DMS53 treated with DMSO at 0.1 percent for 48 hours (cell line): ENCODE results near the gene OR10V1.

ENCODE experiments used
- DNase-seq: peaks from one replicate; lab custom pipeline; 2025; ENCODE audit not compliant: unreplicated experiment; lab: John Stamatoyannopoulos, UW

OR10V1 gene, protein sequence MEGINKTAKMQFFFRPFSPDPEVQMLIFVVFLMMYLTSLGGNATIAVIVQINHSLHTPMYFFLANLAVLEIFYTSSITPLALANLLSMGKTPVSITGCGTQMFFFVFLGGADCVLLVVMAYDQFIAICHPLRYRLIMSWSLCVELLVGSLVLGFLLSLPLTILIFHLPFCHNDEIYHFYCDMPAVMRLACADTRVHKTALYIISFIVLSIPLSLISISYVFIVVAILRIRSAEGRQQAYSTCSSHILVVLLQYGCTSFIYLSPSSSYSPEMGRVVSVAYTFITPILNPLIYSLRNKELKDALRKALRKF

DNA sequence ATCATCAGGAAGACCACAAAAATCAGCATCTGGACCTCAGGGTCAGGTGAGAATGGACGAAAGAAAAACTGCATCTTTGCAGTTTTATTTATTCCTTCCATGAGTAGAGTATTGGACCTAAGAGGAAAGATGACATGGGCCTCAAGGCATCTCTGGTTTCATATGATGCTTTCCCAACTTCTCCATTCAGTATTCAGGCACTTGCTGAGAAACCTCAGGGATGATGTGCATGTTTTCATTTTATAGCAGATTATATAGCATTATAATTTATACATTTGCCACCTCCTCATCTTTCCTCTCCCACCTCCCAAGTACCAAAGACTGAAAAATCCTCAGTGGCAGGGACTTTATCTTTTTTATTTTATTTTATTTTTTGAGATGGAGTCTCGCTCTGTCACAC is at the start of gene OR10V1:
OR10V1 (minus strand) TSS at position 101 of the 400 bp plus-strand sequence; CDS start at position 101, 0 bp downstream.
- DNase-seq, result no peak

DNA sequence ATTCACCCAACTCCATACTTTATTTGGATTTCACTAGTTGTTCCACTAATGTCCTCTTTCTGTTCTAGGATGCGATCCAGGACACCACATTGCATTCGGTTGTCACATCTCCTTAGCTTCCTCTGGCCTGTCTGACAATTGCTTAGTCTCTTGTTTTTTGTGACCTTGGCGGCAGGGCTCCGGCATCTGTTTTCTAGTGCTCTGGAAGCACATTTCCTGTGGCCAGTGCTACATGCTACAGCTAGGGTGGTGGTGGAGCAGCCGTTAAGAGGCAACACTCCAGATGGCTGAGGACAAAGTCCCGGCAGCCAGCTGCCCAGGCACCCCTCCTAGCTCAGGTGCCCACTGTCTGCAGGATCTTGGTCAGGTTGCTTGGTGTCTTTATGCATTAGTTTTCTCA is 48.3 kb upstream of the OR10V1 start:
- DNase-seq, result no peak

DNA sequence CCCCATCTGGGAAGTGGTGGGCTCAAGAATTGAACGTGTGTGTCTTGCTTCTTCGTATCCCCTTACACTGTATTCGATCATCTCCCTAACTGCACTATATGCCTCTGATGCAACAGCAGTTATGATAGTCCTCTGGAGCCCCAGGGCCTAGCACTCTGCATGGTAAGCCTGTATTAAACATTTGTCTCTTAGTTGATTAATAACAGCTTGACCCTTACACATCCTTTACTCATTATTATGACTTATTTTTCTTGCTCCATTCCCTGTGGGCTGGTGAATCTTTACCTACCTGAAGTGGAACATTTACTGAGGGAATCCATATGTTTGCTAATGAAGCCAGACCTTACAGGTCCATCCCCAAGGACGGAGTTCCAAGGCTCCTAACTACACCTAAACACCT is 47.1 kb upstream of the OR10V1 start:
- no peak for DNase-seq

DNA sequence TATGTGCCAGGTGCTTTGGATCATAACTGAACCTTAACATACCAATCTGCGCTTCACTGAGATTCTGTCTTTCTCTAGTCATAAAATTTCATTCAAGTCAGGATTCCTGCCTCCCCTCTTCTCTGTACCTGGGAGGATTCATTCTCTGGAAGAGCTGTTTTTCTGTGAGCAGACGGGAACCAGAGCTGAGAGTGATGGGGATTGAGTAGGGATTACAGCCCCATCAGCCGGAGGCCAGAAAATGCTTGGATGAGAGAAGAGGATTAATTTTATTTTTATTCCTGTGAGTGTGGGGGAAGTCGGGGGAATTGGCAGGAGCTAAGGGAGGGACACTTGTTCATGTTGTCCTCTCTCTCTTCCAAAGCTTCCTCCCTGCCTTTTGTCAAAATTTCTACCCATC is 46.3 kb upstream of the OR10V1 start:
- DNase-seq, result no peak

DNA sequence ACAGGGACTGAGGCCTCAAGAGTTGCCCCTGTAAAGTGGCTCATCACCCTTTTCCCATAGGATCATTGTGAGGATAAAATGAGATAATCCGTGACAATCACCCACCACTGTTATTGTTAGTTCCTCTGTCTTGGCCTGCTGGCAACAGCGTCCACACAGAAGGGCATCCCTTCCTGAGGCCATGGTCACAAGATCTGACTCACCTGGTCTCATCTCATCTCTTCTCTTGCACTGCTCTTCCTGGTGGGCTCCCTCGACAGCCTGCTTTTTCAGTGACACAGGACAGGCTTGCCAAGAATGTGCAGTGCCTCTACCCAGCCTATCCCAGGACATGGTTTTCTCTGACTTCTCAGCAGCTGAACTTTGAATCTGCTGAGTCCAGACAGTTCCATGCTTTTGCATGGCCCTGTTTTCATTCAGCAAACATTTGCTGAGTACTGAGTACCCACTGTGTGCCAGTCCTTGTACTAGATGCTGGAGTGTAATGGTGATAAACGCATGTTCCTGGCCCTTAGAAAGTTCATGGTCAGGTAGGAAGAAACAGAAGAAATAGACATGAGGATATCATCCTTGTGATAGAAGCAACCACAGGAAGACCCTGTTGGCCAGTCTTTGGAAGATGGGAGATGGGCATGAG is 44.9 kb upstream of the OR10V1 start:
- DNase-seq, result no peak

DNA sequence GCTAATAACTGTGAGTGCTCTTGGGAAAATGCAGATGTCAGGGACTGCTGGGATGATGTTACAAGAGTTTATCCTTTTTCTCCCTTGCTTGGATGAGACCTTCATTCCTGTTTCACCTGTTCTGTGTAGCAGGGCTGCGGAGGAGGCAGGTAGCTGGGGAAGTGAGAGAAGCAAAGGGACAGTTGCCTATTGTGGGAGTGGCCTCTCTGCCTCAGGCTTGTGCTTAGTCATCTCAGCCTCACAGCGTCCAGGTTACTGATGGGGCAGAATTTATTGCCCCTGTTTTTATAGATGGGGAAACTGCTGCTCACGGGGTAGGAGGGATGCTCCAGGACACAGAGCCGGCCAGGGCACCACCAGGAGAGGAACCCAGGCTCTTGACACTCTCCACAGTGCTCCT is 43.2 kb upstream of the OR10V1 start:
- peak; percentile 24 for DNase-seq

DNA sequence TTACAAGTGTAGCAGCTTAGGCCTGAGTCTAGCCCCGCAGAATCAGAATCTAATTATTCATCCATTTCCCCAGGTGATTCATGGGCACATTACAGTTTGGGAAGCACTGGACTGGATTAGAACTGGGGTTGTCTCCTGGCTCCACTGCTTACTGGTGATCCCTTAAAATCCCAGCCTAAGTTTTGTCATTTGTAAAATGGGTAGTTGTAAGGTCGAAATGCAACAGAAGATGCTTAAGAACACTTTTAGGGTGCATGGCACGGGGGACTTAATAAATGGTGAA is 42.9 kb upstream of the OR10V1 start:
- no peak for DNase-seq

DNA sequence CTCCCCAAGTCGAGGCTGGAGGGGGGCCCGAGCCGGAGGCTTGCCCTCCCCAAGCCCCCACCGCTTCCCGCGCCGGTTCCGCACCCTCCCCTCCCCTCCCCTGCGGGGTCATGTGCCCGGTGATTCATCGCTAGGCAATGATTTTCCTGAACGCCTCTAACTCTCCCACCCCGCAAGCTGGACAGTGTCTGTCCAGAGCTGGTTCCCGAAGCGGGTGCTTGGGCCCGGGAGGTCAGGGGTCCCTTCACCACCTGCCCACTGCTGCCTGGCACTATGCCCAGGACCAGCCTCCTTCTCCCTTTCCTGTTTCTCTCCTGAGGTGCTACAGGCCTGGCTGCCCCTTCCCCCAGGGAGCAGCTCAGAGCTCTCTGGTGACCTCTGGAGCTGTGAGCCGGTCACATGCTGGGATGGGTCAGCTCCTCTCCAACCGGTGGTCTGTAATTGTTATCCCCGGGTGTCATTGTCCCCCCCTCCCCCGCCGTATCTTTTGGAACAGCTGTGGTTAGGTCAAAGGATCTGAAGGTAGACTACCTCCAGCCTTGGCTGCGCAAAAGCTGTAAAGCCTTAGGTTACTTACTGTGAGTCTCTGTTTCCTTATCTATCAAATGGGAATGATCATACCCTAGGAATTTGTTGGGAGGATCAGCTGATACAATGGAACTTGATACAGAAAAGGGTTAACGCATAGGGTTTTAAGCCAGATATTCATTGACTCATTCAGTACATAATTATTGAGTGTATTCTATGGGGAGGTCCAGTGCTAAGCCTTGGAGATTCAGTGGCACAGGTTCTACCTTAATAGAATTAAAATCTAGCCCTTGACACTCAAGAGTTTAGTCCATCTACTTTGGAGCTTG is 42.3 kb upstream of the OR10V1 start:
- DNase-seq, result peak; percentile 55

DNA sequence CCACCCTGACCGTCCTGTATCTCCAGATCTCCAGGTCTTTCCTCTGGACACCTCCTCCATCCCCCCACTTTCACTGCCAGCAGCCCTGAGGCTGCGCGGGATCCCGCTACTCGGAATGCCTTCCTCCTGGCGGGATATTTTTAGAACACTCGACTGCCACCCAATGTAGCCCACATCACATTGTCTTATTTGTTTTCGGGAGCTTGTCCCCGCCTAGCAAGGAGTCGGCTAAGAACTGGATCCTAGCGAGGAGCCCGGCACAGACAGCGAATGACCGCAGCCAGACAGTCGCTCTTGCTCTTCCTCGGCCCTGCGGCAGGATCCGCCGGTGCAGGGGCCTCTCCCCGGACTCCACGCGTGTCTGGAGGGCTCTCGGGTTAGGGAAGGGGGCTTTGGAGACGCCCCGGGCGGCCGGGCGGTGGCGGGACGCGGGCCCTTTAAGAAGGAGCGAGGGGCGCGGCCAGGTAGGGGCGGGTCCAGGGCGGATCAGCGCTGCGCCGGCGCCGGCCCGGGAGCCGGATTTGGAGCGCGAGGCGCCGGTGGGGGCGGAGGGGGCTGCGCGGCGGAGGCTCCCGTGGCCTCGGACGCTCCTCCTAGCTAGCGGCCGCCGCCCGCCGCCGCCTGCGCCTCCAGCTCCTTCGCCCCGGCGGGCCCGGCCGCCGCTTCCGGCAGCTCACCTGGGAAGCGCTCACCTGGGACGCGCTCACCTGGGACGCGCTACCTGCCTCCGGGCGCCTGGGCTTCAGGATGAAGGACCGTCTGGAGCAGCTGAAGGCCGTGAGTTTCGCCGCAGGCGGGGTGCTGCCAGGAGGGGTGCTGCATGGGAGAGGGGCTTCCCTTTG is 41.4 kb upstream of the OR10V1 start, which contains the start of gene STX3:
STX3 (plus strand) TSS at position 518 of the 842 bp plus-strand sequence; CDS start at position 748, 230 bp downstream.
- peak; percentile 55 for DNase-seq

DNA sequence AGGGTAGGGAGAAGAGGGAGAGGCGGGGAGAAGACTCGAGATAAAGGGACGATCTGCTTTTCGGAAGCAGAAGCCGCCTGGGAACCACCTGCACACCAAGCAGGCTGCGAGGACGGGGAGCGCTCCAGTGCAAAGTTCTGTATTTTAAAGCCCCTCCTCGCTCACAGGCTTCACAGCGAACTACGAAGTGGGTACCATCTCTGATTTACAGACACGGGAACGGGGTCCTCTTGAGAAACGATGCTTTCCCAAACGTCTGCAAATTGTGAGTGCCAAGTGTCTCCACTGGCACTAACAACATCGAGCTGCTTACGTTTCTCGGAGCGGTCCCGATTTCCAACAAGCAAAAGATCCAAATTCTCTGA is 40.8 kb upstream of the OR10V1 start:
- peak; percentile 13 for DNase-seq

DNA sequence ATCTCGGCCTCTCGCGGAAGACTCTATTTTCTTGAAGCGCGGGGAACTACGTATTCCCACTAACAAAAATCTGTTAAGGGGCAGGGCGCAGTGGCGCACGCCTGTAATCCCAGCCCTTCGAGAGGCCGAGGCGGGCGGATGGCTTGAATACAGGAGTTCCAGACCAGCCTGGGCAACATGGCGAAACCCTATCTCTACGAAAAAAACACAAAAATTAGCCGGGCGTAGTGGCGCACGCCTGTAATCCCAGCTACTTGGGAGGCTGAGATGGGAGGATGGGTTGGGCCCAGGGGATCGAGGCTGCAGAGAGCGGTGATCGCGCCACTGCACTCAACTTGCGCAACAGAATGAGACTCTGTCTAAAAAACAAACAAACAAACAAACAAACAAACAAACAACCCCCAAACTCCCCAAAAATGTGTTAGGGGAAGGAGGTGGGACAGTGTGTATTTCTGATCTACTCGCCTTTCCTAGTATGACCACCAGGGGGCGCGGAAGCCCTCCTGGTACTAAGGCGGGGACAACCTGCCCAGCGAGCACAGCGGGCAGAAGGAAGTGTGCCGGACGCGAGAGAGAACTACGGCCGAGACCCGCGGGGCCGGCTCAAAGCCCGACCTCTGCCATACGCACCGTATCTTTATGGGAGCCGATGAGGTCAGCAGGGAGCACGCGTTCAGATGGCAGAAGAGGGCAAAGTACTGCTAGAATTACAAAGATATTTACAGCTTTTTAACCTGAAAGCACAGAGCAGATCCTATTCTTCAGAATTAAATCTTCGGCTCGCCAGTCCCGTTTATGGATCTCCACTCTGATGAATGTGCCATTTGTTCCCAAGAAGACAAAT is 40.2 kb upstream of the OR10V1 start:
- peak; percentile 52 for DNase-seq

DNA sequence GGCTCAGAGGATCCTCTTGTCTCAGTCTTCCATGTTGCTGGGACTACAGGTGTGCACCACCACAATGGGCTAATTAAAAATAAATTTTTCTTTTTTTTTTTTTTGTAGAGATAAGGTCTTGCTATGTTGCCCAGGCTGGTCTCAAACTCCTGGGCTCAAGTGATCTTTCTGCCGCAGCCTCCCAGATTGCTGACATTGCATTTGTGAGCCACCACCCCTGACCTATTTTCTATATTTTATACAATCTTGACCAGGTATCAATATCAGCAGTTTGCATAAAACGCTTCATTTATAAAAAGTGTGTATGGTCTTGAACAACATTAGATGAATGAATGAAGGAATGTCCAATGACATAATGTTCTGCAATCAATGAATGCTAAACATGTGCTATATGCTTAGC is 32.5 kb upstream of the OR10V1 start:
- DNase-seq, result no peak

DNA sequence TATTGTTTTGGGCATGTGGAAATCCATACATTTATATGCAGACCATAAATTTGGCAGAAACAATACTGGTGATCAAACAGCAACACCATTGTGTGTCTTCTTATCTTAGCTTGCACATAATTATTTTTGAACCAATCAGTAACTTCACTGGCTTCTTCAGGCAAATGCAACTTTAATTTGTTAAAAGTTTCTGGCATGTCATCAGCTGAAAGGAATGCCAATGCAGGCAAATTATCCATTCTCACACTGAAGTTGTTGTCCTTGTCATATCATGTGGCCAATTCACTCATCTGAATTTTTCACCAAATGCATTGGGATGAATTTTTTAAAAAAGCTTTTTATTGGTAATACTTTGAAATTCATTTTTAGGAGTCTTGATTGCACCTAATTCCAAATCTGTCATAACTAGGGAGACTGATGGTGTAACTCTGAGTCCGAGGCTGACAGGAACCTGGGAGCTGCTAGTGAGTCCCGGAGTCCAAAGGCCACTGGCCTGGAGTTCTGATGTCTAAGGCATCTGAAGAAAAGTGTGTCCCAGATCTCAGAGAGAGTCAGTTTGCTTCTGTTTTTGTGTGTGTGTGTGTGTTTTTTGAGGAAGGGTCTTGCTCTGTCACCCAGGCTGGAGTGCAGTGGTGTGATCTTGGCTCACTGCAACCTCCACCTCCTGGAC is 17.4 kb upstream of the OR10V1 start:
- DNase-seq, result no peak

DNA sequence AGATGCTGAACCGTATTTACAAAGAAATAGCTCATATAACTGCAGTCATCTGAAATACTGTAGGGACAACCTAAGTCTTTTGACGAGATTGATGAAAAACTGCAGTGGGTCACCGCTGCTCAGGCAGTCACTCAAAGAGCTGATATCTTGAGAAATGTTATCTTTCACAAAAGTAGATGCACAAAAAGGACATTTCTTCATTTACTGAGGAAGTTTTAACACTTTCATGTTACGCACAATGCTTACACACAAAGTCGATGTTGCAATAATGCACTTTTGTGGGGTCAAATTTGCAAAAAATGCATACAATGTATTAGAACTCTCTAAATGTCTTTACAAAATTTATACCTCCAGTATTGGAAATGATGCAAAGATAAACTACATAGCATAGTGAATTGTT is 16.2 kb upstream of the OR10V1 start:
- no peak for DNase-seq

DNA sequence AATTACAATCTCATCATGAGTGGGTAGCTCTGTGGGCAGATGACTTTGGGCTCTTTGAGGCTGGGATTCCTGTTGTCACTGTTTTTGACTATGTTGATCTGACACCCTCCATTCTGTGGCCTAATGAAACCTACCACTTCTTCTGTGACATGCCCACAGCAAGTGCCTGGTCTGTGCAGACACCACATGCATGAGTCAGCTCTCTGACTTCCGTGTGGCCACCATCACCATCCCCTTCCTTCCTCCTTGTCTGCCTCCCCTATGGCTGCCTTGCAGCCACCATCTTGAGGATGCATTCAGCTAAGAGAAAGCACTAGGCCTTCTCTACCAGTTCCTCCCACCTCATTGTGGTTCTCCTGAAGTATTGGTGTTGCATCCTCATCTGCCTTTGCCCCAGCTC is 15.3 kb upstream of the OR10V1 start:
- no peak for DNase-seq

DNA sequence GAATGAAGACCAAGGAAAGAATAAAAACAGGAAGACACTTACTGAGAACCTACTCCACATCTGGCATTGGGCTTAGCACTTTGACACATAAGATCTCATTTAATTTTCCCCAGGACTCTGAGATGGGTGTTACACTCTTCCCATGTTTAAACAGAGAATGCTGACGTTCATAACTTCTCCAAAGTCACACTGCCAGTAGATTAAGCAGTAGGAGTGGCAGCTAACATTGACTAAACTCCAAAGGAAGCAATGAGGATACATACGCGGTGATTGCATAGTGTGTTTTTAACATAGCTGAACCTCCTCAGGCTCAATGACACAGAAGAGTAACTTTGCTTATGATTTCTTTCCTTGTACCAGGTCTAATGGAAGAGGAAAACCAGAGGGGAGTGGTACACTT is 14.5 kb upstream of the OR10V1 start:
- DNase-seq, result no peak

DNA sequence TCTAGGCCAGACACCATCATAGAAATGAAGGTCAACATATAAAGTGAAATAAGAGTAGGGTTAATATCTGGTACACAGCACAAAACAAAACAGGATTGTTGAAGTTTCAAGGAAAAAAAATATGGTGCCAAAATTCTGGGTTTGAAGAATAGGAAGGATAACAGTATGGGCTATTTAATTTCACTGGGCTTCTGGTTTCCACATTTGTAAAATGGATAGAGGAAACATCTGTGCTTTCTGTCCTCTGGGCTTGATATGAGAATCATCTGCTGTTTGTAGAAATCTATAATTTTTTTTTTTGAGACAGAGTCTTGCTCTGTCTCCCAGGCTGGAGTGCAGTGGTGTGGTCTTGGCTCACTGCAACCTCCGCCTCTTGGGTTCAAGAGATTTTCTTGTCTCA is 13.8 kb upstream of the OR10V1 start:
- DNase-seq, result no peak

DNA sequence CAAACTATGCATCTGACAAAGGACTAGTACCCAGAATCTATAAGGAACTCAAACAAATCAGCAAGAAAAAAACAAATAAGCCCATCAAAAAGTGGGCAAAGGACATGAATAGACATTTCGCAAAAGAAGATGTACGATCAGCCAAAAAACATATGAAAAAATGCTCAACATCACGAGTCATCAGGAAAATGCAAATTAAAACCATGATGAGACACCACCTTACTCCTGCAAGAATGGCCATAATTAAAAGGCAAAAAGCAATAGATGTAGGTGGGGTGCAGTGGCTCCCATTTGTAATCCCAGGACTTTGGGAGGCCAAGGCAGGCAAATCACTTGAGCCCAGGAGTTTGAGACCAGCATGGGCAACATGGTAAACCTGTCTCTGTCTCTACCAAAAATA is 10.4 kb upstream of the OR10V1 start:
- no peak for DNase-seq

DNA sequence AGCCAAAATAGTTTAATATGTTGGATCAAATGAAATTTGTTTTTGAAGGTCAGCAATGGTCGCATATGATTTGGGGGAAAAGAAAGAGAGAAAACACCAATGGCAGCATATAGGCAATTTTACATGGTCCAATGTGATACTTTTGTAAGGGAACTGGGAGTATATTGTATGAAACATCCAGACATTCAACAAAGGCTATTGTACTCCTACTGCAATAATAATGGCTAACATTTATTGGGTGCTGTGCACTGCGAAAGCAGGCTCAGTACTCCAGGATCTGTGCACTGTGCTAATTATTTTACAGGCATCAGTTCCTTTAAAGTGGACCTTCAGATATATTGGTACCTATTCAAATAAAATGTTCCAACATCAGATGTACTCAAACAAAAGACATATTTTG is 5.9 kb upstream of the OR10V1 start:
- no peak for DNase-seq

DNA sequence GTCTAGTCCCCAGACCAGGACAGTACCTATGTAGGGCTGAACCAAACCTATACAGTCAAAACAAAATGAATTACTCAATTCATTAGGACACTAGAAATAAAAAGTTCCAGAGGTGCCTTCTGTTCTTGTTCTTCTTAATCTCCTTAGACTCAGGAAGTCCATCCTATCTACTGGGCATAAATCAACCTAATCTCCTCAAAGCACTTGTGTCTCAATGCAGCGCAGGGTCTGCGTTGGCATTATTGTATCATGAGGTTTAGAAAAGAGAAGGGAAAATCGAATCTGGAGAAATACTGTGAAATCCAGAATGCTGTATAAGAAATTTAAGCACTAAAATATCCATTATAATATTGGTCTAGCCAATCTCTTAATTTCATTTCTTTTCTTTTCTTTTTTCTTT is 2.4 kb upstream of the OR10V1 start:
- no peak for DNase-seq
